Activated CD4-positive, CD25-positive, alpha-beta regulatory T cell (primary cell): ENCODE data around the gene CORO7.

Experiments used
- DNase-seq, 4 experiments: peaks; one replicate each; lab custom pipeline; 2025; lab: John Stamatoyannopoulos, UW

Gene CORO7

DNA sequence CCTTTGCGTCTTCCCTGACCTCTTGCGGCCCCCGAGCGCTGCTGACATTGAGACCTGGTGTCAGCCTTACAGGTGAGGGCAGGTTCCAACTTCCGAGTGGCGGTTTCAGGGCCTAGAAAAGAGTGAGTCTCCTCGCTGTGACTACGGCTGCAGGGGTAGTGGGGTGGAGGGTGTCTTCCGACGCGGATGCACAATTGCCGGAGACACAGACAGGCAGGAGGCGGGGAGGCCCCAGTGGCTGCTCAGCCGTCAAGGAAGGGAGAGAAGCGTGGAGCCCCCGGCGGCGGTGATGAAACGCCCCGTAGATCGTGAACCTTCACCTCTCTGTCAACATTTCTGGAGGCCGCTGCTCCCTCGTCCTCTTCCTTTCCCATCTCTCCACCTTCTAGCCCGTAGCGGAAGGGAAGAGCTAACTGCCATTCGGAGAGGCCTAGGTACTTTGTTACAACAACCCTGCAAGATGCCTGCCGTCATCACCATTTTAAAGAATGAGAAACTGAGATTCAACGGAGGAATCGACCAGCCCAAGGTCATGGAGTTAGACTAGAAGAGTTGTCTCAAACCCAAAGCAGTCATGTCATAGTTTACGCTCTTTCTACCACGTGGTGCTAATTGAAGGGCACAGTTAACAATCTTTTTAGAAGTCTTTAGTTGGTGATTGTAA is 9.8 kb upstream of the CORO7 start:
- peak in 2 of 4 experiments; percentile 50 to 56 for DNase-seq

DNA sequence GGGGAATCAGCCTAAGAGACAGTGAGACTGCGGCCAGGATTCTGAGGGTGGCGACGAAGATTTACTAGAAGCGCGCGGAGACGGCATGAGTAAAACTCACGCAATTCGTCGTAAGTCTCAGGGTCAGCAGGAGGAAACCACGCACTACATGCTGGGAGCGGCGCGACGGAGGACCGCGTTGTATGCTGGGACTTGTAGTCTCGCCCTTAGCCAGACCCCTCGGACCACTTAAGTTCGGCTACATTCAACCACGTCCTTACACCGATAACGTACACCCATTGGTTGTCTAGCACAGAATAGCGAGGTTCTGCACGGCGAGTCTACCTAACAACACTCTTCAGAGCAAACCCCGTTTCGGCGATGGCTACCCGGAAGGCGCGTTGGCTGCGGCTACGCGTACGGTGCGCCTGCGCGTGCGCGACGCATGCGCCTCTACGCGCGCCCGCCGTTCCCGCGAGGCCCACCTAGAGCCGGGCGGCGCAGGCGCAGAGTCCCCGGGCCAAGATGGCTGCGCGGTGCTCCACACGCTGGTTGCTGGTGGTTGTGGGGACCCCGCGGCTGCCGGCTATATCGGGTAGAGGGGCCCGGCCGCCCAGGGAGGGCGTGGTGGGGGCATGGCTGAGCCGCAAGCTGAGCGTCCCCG is 9.1 kb upstream of the CORO7 start, which contains the start of gene DNAJA3:
DNAJA3 (plus strand) TSS at position 491 of the 643 bp plus-strand sequence; CDS start at position 505, 14 bp downstream.
- peak; percentile 85 to 93 (median 89) for DNase-seq

DNA sequence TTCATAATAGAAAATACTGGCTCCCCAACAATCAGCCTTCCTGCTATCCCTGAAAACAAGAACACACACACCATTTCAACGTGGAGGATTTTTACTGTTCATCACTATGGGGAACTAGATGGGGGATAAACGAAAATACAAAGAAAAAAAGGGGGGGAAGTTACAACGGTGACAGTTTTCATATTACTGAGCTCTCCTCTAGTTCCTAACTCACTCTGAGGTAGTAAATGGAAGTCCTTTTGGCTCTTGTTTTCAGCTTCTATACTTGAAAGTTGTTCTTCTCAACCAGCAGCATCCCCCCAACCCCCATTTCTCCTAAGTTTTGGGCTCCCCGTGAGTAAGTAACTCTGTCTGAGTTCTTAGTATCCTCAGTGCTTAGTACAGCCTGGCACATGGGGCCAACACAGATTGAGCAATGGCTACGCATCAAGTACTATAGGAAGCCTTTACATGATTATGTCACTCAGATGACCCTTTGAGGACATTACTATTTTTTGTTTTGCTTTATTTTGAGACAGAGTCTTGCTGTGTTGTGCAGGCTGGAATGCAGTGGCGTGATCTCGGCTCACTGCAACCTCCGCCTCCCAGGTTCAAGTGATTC is 4.2 kb upstream of the CORO7 start:
- DNase-seq = no peak

- no peak for DNase-seq
Observed at GRCh38 chr16:4419402-4419959, 3.1 kb upstream of the CORO7 start.

DNA sequence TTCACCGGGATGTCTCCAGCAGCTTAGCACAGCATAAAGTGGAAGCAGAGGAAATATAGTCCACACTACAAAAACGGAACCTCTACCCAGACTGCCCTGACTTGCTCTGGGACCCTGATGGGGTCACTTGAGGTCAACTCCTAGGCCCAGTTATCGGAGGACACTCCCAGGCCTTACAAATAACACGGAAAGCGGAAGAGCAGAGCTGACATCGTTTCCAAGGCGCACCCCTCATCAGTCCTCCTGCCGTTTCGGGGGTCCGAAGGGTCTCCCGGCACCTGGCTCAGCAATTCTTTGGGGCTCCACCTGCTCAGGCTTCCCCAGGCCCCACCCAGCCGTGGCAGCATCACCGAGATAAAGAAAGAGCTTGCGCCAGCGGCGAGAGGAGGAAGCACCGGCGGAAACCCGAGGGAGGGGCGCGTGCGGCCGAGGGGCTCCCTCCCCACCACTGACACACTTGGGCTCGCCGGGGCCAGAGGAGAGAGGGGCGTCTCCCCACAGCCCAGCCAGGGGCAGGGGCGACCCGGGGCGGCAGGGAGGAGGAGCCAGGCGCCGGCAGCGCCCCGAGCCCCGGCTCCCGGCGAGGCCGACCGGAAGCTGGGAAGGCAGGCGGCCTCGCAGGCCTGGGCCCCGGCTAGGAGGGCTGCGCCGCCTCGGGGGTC is 727 bp downstream of the CORO7 start:
- DNase-seq = peak in 2 of 4 experiments; percentile 25 to 29

DNA sequence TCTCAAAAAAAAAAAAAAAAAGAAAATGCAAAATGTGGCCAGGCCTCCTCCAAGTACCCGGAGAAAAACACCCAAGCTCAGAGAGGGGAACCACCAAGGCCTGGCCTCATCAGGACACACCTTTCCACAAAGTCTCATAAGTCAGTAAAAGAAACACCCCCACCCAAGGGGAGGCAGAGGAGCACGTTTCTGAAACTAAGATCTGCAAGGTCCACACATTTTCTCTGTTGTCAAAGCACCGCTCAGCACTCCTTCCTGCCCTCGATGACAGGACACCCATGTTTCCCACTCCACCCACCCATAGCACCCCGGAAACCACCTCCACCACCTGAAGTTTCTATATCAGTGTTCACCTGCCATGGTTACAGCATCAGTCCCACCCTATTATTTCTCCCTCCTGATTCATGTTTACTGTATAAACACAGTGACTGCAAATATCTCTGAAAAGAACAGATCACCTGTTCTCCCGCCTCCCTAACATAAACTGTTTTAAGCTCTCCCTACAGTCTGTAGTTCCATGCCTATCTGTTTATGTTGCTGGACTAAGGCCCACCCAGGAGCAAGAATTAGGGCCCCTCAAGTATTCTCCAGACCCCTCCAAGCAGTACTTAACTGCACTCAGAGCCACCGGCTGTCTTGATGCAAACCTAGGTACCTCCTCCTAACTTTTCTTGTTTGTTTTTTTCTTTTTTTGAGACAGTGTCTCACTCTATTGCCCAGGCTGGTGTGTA is 2.0 kb downstream of the CORO7 start:
- peak; percentile 38 to 62 (median 46) for DNase-seq

DNA sequence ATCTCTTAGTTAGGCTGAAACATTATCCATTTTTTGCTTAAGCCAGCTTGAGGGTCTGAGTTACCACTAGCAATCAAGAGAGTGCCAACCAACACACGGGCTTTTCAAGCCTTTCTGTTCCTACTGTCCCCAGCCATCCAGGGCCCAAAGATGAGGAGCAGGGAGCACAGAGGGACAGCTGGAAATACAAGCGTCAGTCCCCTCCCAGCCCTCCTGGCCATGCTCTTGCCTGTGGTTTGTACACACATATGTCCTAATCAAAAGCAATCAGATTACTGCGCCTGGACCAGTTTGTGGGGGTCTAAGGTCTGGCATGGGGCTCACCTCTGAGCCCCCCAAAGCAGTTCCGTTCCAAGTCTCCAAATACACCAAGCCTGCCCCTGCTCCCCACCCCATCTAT is 3.5 kb downstream of the CORO7 start:
- DNase-seq = no peak

DNA sequence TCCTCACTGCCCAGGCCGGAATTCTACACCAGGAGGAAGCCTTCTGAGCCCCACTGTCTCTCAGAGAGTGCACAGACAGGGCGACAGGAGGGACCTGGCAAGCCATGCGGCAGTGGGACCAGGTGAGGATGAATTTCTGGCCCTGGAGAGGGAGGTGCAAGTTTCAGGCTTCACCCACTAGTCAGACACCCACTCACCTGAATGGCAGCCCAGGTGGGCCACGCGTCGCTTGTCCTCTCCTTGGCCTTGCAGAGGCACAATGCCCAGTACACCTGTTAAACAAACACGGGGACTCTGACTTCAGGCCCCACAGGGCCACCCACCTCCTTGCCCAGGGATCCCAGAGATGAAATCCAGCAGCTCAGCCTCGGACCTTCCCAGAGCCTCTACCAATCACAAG is 4.2 kb downstream of the CORO7 start:
- no peak for DNase-seq

DNA sequence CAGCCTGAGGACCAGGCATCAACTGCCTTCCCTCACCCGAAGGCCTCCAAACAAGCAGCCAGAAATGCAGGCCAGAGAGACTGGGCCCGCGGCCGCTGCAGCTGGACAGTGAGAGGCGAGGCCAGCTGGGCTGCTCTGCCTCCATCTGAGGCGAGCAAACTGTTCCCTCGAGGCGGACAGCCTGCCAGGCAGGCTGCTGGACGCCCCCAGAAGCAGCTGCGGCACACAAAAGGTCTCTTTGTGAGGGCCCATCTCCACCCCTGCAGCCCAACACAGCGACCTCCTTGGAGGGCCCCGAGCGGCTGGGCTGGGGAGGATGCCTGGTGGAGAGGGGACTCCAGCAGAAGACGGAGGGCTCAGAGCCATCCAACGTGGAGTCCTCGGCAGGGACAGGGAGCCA is 4.7 kb downstream of the CORO7 start:
- DNase-seq = no peak

GRCh38 chr16:4410335-4411075 is 5.9 kb downstream of the CORO7 start:
- DNase-seq = no peak

DNA sequence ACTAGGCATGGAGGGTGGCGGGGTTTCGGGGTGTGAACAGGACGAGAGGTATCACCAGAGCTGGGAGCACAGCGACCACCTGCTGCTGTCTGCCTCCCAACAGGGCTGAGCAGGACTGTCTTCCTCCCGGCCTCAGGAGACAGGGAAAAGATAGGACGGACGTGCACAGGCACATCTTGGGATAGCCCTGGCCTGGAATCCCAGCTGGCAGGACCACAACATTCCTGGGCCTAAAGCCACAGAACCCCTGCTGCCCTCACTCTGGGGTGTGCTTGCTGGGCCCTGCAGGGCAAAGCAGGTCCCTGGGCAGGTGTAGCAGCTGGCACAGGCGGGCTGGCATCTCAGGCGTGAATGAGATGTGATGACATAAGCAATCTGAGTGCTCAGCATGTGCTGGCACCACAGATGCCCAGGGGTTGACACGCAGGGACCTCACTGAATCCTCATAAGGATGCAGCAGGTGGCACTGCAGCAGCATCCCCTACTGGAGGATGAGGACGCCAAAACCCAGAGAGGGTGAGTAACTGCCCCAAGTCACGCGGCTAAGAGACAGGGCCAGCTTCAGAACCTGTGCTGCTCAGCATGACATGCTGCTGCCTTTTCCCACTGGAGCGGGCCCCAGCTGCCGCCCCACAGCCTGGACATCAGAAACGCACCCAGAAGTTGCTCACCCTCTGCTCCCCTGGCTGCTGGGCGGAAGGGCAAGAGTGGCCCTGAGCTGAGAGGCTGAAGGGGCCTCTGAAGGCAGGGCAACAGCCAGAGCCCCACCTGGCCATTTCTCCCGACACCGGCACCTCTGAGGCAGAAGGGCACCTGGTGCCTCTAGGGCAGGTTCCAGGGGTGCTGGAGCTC is 7.1 kb downstream of the CORO7 start:
- no peak for DNase-seq

DNA sequence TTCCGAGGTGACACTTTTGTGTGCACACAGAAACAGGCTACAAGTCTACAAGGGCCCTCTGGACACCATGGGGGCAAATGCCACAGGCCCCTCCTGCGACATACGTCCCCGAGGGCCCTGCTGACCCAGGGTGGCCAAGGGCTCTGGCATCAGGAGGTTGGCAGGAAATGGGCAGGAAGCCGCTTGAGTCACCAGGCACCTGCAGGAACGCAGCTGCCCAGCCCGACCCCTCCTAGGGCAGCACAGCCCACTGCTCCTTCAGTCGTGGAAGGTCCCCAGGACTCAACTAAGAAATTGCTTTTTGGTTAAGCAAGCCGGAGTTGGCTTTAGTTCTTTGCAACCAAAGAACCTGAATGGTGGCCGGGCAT is 8.1 kb downstream of the CORO7 start:
- DNase-seq = no peak

GRCh38 chr16:4407543-4408322 is 8.7 kb downstream of the CORO7 start:
- DNase-seq = no peak

DNA sequence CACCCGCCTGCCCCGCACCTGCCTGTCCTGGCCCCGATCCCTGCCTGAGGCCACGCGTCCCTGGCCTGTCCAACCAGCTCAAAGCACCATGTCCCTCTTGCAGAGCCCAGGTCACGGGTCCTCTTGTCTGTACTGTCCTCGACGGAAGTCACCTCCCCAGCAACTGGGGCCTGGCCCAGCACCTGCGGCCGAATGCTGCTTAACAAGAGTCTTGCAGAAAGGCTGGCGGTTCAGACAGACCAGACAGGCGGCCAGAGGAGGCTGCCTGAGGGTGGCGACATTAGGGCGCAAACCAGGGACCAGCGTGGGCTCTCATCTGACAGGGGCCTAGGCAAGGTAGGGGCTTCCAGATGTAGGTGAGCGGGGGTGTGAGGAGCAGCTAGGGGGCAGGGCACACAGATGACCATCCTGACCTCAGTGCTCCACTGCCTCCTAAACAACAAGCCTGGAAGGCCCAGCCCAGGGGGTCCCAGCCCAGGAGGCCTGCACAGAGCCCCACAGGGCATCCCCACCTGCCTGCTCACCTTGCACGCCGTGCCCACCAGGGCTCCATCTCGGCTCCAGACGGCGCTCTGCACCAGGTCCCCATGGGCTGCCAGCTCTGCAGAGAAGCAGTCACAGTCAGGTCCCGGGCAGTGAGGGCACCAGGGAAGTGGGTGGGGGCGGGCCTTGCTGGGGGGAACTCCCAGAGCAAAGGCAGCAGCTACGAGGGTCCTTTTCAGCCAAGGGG is 11.3 kb downstream of the CORO7 start:
- no peak for DNase-seq

GRCh38 chr16:4404247-4404966 is 12.0 kb downstream of the CORO7 start:
- DNase-seq = no peak

DNA sequence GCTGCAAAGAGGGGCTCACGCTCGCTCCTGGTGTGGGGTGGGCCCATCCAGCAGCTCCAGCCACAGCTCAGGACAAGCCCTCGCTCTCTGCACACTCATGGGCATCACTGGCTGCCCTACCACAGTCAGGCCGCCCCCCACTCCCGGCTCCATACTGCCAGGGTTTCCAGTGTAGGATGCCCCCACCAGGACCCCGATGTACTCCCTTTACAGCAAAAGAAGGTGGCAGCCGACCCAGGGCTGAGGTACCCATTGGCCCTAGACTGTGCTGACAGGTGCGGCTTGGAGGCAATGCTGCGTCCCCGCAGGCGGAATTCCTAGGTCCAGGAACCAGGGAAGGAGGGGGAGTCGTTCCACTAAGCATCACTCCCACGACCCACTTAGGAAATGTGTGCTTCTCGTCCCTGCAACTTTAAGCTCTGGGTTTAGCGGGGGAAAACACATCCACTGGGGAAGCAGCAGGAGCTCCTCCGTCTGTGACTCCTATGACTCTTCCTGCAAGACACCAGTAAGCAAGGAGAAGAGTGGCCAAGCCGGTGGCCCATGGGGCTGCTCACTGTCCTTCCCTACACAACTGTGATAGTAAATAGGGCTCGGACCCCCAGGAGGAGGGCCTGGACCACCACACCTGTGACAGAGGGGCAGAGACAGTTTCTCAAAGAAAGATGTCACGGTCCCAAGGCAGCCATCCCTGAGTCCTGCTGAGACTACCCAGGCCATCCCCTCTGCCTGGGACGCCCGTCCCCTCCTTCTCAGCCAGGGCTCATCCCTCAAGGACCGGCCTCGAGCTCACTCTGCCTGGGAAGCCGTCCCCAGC is 13.1 kb downstream of the CORO7 start:
- no peak for DNase-seq
